HG03108 (cell line): ENCODE results near the gene EIF2S3.
A peak's percentile ranks its signal among the peaks of the same experiment; 100 is the strongest.
"Not testable (repeated sequence)": the region's sequence is repeated elsewhere in the genome, so short reads cannot be mapped to it uniquely, and the experiment has no call there.

ENCODE experiments used
- ATAC-seq: cut with Tn5 transposase; IDR thresholded peaks from one replicate; pipeline ENCODE4 v1.9.1; 2021; ENCODE audit warnings: moderate library complexity; ENCODE audit not compliant: unreplicated experiment

Gene EIF2S3

DNA sequence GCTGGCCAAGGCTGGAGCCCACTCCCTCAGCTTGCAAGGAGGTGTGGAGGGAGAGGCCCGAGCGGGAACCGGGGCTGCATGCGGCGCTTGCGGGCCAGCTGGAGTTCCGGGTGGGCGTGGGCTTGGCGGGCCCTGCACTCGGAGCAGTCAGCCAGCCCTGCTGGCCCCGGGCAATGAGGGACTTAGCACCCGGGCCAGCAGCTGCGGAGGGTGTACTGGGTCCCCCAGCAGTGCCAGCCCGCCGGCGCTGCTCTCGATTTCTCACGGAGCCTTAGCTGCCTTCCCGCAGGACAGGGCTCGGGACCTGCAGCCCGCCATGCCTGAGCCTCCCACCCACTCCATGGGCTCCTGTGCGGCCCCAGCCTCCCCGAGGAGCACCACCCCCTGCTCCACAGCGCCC, 5.1 kb upstream of the EIF2S3 start:
- ATAC-seq: not testable (repeated sequence)

DNA sequence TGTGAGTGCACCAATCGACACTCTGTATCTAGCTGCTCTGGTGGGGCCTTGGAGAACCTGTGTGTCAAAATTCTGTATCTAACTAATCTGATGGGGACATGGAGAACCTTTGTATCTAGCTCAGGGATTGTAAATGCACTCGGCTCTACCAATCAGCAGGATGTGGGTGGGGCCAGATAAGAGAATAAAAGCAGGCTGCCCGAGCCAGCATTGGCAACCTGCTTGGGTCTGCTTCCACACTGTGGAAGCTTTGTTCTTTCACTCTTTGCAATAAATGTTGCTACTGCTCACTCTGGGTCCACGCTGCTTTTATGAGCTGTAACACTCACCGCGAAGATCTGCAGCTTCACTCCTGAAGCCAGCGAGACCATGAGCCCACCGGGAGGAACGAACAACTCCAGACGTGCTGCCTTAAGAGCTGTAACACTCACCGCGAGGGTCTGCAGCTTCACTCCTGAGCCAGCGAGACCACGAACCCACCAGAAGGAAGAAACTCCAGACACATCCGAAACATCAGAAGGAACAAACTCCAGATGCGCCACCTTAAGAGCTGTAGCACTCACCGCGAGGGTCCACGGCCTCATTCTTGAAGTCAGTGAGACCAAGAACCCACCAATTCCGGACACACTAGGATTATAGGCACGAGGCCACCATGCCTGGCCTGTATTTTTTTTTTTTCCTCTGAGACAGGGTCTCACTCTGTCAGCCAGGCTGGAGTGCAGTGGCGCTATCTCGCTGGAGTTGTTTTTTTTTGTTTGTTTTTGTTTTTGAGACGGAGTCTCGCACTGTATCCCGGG, 4.0 kb upstream of the EIF2S3 start:
- ATAC-seq: not testable (repeated sequence)

DNA sequence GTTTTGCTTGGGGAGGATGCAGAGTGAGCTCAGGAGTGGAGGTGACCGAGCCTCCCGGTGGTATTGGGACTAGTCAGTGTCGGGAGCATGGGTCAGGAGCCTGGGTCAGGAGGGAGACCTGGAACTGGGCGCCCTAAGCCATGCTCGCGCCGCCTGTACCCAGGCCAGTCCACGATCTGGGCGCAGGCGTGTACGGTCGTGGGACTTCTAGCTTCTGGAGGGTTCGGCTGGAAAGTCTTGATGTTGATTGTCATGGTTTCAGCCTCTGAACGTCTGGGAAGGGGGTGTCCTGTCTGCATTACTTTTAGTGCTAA, 244 bp downstream of the EIF2S3 start:
- ATAC-seq: peak; percentile 1

DNA sequence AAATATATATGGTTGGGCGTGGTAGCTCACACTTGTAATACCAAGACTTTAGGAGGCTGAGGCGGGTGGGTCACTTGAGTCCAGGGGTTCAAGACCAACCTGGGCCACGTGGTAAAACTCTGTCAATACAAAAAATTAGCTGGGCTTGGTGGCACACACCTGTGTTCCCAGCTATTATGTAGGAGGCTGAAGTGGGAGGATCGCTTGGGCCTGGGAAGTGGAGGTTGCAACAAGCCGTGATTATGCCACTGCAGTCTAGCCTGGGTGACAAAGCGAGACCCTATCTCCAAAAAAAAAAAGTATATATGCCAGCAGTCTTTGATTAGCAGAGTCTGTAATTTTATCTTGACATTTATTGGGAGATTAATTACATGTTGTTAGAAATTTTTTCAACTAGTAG, 8.7 kb downstream of the EIF2S3 start:
- ATAC-seq: no peak

DNA sequence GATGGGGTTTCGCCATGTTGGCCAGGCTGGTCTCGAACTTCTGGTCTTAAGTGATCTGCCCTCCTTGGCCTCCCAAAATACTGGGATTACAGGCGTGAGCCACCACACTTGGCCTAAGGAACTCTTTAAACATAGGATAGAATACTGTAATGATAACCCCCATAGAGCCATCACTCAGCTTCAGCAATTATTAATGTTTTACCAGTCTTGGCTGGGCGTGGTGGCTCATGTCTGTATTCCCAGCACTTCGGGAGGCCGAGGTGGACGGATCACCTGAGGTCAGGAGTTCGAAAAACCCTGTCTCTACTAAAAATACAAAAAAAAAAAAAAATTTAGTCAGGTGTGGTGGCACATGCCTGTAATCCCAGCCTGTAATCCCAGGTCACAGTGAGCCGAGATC, 15.1 kb downstream of the EIF2S3 start:
- no peak for ATAC-seq

DNA sequence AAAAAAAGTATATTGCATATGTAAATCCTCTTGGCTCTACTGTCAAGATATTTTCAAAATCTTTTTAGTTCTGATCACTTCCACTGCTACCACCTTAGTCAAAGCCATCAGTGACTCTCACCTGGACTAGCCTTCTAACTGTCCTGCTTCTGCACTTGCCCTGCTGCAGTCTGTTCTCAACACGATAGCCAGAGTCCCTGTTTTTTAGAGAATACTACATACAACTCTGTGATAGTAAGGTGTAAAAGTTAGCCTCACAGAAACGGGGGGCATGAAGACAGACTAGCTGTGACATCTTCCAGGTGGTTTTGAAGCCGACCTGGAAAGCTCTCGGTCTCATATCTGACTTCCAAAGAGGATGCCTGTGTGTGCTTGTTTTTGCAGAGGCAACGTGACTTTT, 24.7 kb downstream of the EIF2S3 start:
- ATAC-seq: no peak

DNA sequence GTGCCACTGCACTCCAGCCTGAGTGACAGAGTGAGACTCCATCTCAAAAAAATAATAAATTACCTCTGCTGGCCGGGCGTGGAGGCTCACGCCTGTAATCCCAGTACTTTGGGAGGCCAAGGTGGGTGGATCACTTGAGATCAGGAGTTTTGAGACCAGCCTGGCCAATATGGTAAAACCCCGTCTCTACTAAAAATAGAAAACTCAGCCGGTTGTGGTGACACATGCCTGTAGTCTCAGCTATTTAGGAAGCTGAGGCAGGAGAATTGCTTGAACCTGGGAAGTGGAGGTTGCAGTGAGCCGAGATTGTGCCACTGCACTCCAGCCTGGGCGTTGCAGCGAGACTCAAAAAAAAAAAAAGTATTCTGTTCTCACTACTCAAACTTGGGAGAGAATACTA, 25.5 kb downstream of the EIF2S3 start:
- ATAC-seq: not testable (repeated sequence)

DNA sequence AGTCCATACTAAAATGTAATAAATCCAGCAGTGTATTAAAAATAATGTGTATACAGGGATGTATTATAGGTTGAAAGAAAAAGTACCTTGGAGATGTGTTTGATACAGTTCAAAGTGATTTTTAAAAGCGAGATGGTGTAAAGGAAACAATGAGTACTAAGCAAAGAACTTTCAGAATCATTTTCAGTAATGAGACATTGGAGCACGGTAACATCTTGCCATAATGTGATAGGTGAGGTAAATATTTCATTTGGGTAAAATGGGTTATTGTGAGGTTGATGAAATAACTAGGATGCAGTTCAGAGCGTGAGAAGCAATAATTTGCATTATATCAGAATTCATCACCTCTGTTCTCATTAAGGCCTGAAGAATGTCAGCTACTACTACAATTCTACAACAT, 25.9 kb downstream of the EIF2S3 start:
- no peak for ATAC-seq

DNA sequence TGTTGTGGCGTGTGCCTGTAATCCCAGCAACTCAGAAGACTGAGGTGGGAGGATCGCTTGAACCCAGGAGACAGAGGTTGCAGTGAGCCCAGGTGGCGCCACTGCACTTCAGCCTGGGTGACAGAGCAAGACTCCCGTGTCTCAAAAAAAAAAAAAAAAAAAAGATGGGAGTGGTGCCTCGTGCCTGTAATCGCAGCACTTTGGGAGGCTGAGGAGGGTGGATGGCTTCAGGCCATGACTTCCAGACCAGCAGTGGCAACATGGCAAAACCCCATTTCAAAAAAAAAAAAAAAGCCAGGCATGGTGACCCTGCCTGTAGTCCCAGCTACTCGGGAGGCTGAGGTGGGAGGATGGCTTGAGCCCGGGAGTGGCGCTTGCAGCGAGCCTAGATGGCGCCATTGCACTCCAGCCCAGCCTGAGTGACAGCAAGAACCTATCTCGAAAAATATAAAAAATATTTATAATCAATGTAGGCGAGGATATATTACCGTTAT, 27.0 kb downstream of the EIF2S3 start:
- peak; percentile 58 for ATAC-seq

DNA sequence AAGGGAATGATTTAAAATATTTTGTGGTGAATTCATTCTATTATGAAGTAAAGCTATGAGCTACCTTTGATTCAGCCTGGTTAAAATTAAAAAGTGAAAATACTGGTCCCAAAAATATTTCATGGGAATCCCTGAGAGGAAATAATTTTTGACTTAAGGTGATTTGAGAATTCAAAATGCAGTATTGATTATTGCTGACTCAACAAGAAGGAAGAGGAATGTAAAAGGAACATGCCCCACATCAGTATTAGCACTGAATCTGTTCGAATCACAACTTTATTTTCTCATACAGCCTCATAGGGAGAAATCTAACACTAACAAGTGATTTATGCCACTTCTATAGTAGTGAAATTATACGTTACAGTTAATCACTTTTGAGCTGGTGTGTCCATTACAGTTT, 27.7 kb downstream of the EIF2S3 start:
- ATAC-seq: no peak

DNA sequence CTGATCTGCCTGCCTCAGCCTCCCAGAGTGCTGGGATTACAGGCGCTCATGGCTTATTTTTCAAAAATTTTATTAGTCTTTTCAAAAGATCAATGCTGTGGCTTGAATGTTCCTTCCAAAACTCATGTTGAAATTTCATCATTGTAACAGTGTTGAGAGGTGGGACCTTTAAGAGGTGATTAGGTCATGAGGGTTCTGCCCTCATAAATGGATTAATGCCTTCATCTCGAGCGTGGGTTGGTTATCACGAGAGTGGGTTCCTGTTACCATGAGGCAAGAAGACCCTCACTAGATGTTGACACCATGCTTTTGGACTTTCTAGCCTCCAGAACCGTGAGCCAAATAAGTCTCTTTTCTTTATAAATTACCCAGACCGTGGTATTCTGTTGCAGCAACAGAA, 30.3 kb downstream of the EIF2S3 start:
- ATAC-seq: no peak

DNA sequence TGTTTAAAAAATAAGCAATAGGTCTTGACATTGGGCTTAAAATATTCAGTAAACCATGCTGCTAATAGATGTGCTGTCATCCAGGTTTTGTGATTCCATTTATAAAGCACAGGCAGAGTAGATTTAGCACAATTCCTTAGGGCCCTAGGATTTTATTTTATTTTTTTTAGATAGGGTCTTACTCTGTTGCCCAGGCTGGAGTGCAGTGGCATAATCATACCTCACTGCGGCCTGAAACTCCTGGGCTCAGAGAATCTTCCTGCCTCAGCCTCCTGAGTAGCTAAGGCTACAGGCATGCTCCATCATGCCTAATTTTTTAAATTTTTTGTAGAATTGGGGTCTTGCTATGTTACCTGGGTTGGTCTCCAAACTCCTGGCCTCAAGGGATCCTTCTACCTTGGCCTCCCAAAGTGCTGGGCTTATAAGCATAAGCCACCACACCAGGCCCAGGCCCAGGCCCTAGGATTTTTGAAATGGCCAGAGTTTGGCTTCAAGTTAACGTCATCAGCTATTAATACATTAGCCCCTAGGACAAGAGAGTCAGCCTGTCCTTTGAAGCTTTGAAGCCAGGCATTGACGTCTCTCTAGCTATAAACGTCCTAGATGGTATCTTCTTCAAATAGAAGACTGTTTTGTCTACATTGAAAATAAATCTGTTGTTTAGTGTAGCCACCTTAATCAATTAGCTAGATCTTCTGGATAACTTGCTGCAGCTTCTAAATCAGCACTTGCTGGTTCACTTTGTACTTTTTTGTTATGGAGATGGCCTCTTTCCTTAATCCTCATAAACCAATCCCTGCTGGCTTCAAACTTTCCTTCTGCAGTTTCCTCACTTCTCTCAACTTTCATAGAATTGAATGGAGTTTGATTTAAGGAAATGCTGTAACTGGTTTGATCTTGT, 35.8 kb downstream of the EIF2S3 start:
- no peak for ATAC-seq

DNA sequence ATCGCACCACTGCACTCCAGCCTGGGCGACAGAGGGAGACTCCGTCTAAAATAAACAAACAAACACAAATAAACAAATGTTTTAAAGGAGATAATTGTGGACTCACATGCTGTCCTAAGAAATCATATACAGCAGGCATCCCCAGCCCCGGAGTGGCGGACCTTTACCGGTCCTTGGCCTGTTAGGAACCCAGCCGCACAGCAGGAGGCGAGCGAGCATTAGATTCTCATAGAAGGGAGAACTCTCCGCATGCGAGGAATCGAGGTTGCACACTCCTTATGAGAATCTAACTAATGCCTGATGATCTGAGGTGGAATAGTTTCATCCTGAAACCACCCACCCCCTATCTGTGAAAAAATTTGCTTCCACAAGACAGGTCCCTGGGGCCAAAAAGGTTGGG, 39.0 kb downstream of the EIF2S3 start:
- no peak for ATAC-seq

DNA sequence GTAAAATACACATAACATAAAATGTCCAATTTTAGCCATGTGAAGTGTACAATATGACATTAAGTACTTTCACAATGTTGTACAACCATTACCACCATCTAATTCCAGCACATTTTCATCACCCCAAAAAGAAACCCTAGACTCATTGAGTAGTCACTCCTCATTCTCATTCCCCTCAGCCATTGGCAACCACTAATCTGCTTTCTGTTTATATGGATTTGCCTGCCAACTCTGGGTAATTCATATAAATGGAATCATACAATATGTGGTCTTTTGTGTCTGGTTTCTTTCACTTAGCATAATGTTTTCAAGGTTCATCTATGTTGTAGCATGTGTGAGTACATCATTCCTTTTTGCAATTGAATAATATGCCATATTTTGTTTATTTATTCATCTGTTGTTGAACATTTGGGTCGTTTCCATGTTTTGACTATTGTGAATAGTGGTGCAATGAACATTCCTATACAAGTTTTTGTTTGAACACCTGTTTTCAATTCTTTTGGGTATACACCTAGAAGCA, 43.0 kb downstream of the EIF2S3 start:
- ATAC-seq: no peak

DNA sequence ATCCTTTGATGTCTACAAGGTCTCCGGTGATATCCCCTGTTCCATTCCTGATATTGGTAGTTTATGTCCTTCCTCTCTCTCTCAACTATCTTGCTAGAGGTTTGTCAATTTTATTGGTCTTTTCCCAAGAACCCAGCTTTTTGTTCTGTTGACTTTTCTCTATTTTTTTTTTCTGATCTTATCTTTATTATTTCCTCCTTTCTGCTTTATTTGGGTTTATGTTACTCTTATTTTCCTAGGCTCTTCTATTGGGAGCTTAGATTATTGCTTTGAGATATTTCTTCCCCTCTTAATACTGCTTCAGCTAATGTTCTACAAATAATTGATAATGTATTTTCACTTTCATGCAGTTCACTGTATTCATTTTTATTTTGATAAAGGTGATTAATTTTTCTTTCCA, 44.2 kb downstream of the EIF2S3 start:
- no peak for ATAC-seq

DNA sequence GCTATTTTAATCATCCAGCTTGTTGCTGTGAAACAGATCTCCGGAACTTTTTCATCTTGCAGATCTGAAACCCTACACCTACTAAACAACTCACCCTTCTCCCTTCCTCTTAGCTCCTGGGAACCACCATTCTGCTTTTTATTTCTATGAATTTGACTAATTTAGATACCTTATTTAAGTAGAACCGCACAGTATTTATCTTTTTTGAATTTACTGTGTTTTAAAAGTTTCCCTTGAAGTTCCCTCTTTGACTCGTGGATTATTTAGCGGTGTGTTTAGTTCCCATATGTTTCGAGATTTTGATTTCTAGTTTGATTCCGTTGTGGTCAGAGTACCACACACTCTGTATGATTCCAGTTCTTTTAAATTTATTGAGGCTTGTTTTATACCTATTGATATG, 44.6 kb downstream of the EIF2S3 start:
- ATAC-seq: no peak

DNA sequence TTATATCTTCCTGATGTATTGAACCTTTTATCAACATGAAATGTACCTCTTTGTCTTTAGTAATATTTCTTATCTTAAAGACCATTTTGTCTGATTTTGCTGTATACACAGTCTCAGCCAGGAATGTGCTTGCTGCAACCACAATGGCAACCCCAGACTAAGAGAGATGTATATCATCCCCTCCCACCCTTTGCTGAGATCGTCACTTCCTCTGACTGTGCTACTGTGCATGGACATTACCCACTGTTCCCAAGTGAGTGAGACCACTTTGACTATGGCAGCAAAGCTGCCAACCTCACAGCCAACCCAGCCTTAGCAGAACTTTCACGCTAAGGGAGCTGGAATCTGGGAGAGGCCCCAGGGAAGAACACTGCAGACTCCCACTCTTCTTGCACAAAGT, 46.0 kb downstream of the EIF2S3 start:
- no peak for ATAC-seq

DNA sequence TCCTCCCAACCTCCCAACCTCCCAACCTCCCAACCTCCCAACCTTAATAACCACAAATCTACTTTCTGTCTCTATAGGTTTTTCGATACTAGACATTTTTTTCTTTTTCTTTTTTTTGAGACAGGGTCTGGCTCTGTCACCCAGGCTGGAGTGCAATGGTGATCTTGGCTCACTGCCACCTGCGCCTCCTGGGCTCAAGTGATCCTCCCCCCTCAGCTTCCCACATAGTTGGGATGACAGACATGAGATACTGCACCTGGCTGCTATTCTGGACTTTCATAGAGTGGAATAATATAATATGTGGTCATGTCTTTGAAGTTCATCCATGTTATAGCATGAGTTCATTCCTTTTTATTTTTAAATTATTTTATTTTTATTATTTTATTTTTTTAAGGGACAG, 55.3 kb downstream of the EIF2S3 start:
- ATAC-seq: no peak

DNA sequence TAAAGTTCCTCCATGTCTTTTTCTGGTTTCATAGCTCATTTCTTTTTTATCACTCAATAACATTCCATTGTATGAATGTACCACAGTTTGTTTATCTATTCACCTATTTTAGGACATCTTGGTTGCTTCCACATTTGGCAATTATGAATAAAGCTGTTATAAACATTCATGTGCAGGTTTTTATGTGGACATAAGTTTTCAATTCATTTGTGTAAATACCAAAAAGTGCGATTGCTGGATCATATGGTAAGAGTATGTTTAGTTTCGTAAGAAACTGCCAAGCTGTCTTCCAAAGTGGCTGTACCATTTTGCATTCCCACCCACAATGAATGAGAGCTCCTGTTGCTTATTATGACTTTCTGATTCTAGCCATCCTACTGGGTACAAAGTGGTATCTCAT, 58.4 kb downstream of the EIF2S3 start:
- ATAC-seq: no peak

DNA sequence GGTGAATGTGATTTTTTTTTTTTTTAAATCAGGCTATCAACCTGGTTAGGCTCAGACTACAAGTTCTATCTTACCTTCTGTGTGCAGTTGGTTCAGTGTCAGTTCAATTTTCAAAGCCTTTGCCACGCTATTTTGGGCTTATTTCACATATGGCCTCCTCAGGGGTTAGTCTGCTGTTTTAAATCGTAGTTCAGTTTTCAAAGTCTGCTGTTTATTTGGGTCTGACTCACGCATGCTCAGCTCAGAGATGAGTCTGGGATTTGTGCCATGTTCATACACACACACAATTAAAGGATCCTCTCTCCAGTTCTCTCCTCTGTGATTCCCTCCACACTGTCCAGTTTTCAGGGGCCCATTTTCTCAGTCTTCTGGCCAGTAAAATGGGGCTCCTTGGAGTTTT, 62.5 kb downstream of the EIF2S3 start:
- no peak for ATAC-seq

DNA sequence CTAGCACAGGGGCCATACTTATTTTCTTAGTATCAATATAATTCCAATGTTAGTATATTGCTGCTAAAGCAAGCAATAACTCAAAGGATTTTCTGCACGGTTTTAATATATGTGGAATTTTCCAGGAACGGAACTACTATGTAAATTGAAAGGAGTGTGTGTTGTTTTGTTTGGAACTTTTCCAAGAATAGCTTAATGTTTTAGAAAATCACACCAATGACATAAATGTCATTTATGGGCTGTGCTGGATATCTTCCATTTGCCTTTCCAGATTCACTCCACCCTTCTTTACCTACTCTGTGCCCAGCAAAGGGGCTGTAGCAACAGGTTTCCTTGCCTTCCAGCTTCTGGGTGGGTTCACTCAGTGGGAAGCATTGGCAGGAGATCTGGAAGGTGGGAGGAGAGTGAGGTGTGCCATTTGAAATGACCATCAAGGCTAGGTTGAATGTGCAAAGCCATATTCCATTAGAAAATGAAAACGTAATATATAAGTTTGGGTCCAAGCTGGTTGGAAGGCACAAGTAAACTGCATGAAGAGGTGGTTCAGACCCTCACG, 69.6 kb downstream of the EIF2S3 start:
- ATAC-seq: no peak
